B cell (primary cell): Measurements from ENCODE around the gene SLC25A21.

Experiments
- CTCF ChIP-seq: fragments of 200-600 bp; IDR thresholded peaks from one replicate; pipeline ENCODE4 v1.8.0; 2022; ENCODE audit warnings: antibody characterized with exemption, mild to moderate bottlenecking
- EZH2 ChIP-seq: IDR thresholded peaks from 2 replicates; pipeline ENCODE4 v1.6.1; 2012; ENCODE audit warnings: borderline replicate concordance, low read depth, mild to moderate bottlenecking, moderate library complexity, low read length; ENCODE audit not compliant: insufficient read depth, poor library complexity, severe bottlenecking

DNA sequence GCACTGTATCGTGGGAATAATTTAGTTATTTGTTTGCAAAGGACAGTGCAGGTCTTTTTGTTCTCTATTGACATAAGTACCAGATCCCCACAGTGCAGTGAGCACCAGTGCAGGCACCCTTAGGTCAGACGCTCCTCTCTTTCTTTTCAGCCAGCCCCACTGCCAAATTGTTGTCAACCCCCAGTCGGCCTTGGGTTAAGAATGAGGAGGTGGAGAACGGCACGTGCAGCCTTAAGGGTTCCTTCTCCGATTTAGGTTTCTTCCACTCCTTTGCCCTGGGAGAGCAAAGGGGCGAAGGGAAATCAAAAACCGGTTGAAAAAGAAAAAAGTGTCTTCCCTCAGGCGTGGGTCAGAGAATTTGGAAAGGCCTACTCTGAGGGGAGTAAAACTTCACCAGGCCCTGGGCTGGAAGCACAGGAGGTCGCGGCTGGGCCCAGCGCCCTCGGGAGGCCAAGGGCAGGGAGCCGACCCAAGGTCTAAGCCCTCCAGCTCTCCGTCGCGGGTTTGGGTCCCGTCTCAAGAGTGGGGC, 506.5 kb downstream of the SLC25A21 start:
- no peak for TF ChIP-seq CTCF
- TF ChIP-seq EZH2, result no peak
